Stimulated activated naive CD4-positive, alpha-beta T cell (primary cell): ENCODE data around the gene AAGAB.

Source experiments
- DNase-seq, 6 experiments: peaks; one replicate each; lab custom pipeline; 2025; lab: John Stamatoyannopoulos, UW

Gene AAGAB

GRCh38 chr15:67208396-67208795, 46.1 kb downstream of the AAGAB start:
- no peak for DNase-seq

DNA sequence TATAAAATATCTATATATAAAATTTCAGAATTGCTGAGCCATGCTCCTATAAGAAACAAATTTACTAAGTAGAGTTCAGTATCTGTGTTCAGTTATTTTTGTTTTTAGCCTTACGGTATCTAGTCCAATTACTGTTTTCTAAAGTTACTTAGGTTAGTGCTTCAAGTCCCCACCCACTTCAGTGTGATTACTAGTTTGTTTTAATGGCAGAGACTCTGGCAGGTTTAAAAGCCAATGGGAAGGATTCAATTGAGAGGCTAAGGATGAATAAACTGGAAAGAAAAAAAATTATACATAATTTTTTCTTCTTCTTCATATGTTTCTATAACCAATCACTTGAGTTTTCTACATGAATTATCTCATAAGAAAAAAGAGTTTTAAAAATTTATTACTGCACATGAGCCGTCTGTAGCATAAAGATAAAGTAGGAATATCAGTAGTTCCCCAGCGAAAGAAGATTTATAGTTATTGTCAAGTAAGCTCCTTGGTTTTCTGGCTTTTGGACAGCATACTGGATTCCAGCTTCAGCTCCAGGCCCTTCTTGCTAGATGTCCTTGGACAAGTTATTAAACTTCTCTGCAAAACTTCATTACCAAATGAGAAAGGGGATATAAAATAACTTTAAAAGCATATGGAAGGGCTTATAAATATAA, 46.8 kb downstream of the AAGAB start:
- no peak for DNase-seq

- no peak for DNase-seq
Measured at GRCh38 chr15:67202991-67203390, 51.5 kb downstream of the AAGAB start.

GRCh38 chr15:67202091-67202490, 52.4 kb downstream of the AAGAB start:
- no peak for DNase-seq

DNA sequence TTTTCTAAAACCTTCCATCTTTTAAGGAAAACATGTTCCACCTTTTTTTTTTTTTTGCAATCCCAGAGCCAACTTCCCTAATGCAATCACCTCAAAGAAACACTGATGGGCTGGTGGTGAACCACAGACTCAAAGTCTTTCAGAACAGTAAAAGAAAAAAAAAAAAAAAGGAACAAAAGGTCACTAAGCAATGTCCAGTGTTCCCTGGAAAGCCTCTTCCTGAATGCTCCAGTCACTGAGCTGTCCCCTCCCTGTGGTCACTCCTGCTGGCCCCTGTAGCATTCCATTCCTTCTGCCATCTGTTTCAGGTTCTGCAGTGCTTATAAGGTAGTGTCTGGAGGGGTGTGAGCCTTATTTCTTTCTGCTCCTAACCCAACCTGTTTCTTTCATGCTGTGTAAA, 53.3 kb downstream of the AAGAB start:
- DNase-seq = no peak

GRCh38 chr15:67199881-67200763, 54.3 kb downstream of the AAGAB start:
- no peak for DNase-seq

DNA sequence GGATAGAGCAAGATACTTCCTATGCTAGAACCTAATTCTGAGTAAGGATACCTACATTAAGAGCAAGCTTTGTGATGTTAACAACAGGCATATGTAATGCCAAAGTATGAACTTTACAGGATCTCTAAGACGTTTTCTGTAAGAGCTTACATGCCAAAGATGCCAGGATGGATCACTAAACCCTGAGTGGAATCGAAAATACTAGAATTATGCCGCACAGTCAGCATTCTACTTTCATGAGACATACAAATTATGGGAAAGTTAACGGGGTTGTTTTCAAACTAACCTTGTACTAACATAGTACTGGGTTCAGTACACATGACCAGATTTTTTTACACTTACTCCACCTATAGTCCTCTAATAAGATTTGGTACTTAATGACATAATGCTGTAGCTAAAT, 55.1 kb downstream of the AAGAB start:
- DNase-seq = no peak

- no peak for DNase-seq
Measured at GRCh38 chr15:67198157-67198754, 56.2 kb downstream of the AAGAB start.

DNA sequence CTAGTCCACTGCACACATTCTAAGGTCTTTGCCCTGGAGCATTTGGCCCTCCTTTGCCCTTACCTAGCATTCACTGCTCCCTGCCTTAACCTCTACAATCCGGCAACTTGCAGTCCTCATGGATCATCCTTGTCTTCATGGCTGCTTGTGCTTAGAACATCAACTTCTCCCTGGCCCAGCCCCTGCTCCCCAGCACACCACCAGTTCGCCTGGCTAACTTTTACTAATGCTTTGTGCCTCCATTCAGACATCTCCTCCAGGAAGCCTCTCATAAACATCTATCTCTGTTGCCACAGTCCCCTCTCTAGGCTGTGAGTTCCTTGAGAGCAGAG, 57.1 kb downstream of the AAGAB start:
- DNase-seq = no peak

- DNase-seq = no peak
Measured at GRCh38 chr15:67196672-67197363, 57.6 kb downstream of the AAGAB start.

- DNase-seq = no peak
Measured at GRCh38 chr15:67196222-67196621, 58.2 kb downstream of the AAGAB start.

DNA sequence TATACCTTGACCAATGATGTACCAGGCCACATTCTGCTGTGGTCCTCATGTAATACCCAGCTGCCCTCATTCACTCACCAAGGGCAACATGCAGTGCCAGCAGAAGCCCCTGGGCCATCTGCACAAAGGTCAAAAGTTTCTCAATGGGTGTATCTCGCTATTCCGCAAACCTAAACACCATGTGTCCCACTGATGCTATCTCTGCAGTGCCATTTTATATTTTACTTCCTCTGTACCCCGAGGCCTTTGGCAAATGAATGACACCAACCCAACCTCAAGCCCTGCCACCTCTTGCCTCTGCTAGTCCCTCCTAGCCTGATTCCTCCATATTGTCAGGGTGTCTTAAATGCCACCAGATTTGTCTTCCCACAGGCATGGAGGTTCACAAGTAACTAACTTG, 59.2 kb downstream of the AAGAB start:
- DNase-seq = no peak

DNA sequence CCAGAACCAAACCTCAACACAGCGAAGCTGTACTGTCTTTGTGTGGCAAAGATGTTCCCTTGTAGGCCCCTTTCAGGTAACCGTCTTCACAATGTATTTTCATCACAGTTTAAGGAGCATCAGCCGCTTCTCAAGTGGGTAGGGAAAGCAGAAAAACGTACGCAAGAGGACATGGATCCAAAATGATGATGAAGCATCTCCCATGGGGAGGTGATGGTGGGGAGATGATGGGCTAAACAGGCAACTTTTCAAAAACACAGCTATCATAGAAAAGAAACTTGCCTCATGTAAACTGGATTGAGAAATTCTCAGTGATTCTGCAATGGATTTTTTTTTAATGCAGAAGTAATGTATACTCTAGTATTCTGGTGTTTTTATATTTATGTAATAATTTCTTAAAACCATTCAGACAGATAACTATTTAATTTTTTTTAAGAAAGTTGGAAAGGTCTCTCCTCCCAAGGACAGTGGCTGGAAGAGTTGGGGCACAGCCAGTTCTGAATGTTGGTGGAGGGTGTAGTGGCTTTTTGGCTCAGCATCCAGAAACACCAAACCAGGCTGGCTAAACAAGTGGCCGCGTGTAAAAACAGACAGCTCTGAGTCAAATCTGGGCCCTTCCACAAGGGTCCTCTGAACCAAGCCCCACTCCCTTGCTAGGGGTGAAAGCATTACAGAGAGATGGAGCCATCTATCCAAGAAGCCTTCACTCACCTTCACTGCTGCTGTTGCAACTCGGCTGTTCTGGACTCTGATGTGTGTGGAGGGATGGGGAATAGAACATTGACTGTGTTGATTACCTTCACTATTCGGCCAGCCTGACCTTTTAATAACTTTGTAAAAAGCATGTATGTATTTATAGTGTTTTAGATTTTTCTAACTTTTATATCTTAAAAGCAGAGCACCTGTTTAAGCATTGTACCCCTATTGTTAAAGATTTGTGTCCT, 60.0 kb downstream of the AAGAB start:
- DNase-seq = no peak

- no peak for DNase-seq
Measured at GRCh38 chr15:67193223-67193990, 61.1 kb downstream of the AAGAB start.

- DNase-seq = no peak
Measured at GRCh38 chr15:67192185-67192820, 62.2 kb downstream of the AAGAB start.

- DNase-seq = no peak
Measured at GRCh38 chr15:67190813-67191212, 63.6 kb downstream of the AAGAB start.

DNA sequence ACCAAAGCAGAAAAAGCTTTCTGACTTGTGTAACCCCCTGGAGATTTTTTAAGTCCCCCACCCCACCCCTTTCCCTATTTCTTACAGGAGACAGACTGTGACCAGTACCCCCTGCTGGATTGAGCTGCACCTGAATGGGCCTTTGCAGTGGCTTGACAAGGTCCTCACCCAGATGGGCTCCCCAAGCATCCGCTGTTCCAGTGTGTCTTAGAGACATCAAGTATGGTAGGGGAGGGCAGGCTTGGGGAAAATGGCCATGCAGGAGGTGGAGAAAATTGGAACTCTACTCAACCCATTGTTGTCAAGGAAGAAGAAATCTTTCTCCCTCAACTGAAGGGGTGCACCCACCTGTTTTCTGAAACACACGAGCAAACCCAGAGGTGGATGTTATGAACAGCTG, 64.1 kb downstream of the AAGAB start:
- no peak for DNase-seq

- no peak for DNase-seq
Measured at GRCh38 chr15:67189326-67190051, 65.0 kb downstream of the AAGAB start.

GRCh38 chr15:67188551-67189218, 65.8 kb downstream of the AAGAB start:
- no peak for DNase-seq
